ENCODE data around the gene IGSF23.
"Not testable (repeated sequence)": the region's sequence is repeated elsewhere in the genome, so short reads cannot be mapped to it uniquely, and the experiment has no call there.

The IGSF23 gene

GRCh38 chr19:44660081-44660480 lies 46.7 kb downstream of the IGSF23 start:
- H3K9me3 Mint-ChIP-seq, result no peaks in the 10 kb centered on the region
- no peaks in the 10 kb centered on the region for H3K4me1 Mint-ChIP-seq
- H3K4me3 Mint-ChIP-seq, result no peak overlapping the region
- no peaks in the 10 kb centered on the region for H3K36me3 Mint-ChIP-seq
- H3K27ac Mint-ChIP-seq, result no peak overlapping the region
- no peaks in the 10 kb centered on the region for H3K27me3 Mint-ChIP-seq

- no peaks in the 10 kb centered on the region for H3K27me3 Mint-ChIP-seq
- no peaks in the 10 kb centered on the region for H3K4me1 Mint-ChIP-seq
- no peak overlapping the region for H3K4me3 Mint-ChIP-seq
- no peaks in the 10 kb centered on the region for H3K36me3 Mint-ChIP-seq
- no peaks in the 10 kb centered on the region for H3K9me3 Mint-ChIP-seq
- H3K27ac Mint-ChIP-seq, result no peak overlapping the region
Observed at GRCh38 chr19:44661205-44661604, 47.8 kb downstream of the IGSF23 start.

- Mint-ChIP-seq H3K4me3 (no peak overlapping the region), H3K27ac (no peak overlapping the region), H3K36me3 (no peaks in the 10 kb centered on the region), H3K27me3 (no peaks in the 10 kb centered on the region), H3K9me3 (no peaks in the 10 kb centered on the region), H3K4me1 (no peaks in the 10 kb centered on the region)
Observed at GRCh38 chr19:44661904-44662303, 48.5 kb downstream of the IGSF23 start.

- Mint-ChIP-seq H3K4me1 (no peaks in the 10 kb centered on the region), H3K9me3 (no peaks in the 10 kb centered on the region), H3K27me3 (no peaks in the 10 kb centered on the region), H3K27ac (no peak overlapping the region), H3K36me3 (no peaks in the 10 kb centered on the region), H3K4me3 (no peak overlapping the region)
Observed at GRCh38 chr19:44662691-44663385, 49.5 kb downstream of the IGSF23 start.

DNA sequence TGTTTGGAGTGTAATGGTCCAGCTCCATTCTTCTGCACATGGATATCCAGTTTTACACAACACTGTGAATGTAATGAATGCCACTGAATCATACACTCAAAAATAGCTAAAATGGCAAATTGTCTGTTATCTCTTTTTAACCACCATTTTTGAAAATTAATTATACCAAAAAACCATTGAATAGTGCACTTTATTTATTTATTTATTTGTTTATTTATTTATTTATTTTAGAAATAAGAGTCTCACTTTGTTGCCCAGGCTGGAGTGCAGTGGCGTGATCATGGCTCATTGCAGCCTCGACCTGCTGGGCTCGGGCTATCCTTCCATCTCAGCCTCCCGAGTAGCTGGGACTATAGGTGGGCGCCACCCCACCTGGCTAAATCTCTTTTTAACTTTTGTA lies 50.6 kb downstream of the IGSF23 start:
- H3K4me3 Mint-ChIP-seq, result no peak overlapping the region
- H3K27ac Mint-ChIP-seq, result no peak overlapping the region
- no peaks in the 10 kb centered on the region for H3K4me1 Mint-ChIP-seq
- H3K36me3 Mint-ChIP-seq, result no peaks in the 10 kb centered on the region
- H3K27me3 Mint-ChIP-seq, result no peaks in the 10 kb centered on the region
- no peaks in the 10 kb centered on the region for H3K9me3 Mint-ChIP-seq

GRCh38 chr19:44664976-44665375 lies 51.6 kb downstream of the IGSF23 start:
- H3K9me3 Mint-ChIP-seq, result no peaks in the 10 kb centered on the region
- H3K27me3 Mint-ChIP-seq, result no peaks in the 10 kb centered on the region
- no peaks in the 10 kb centered on the region for H3K36me3 Mint-ChIP-seq
- H3K4me3 Mint-ChIP-seq, result no peak overlapping the region
- no peaks in the 10 kb centered on the region for H3K4me1 Mint-ChIP-seq
- no peak overlapping the region for H3K27ac Mint-ChIP-seq

GRCh38 chr19:44666852-44667556 lies 53.6 kb downstream of the IGSF23 start:
- Mint-ChIP-seq H3K27ac (no peak overlapping the region), H3K27me3 (no peaks in the 10 kb centered on the region), H3K36me3 (no peaks in the 10 kb centered on the region), H3K9me3 (no peaks in the 10 kb centered on the region), H3K4me3 (no peak overlapping the region), H3K4me1 (no peaks in the 10 kb centered on the region)

DNA sequence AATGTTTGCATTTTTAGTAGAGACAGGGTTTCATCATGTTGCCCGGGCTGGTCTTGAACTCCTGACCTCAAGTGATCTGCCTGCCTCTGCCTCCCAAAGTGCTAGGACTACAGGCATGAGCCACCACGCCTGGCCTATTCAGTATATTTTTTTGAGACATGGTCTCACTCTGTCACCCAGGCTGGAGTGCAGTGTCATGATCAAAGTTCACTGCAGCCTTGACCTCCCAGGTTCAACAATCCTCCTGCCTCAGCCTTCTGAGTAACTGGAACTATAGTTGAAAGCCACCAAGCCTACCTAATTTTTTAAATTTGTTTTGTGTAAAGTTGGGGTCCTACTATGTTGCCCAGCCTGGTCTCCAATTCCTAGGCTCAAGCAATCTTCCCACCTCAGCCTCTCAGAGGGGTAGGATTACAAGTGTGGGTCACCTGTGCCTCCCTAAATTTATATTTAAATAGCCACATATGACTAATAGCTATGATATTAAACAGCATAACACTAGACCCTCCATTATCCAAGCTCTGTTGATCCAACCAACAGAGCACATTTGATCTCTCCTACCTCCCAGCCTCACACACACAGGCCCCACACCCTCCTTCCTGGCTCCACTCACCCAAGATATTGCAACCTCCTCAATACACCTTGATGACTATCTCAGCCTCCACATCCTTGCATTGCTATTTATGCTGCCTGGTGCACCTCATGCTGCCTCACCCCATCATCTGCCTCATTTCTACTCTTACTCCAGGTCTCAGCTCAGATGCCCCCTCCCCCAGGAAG lies 55.8 kb downstream of the IGSF23 start:
- H3K9me3 Mint-ChIP-seq, result no peaks in the 10 kb centered on the region
- no peak overlapping the region for H3K4me3 Mint-ChIP-seq
- no peaks in the 10 kb centered on the region for H3K4me1 Mint-ChIP-seq
- no peaks in the 10 kb centered on the region for H3K27me3 Mint-ChIP-seq
- no peak overlapping the region for H3K27ac Mint-ChIP-seq
- H3K36me3 Mint-ChIP-seq, result no peaks in the 10 kb centered on the region

- not testable (repeated sequence) for H3K27me3 Mint-ChIP-seq, H3K4me1 Mint-ChIP-seq, H3K27ac Mint-ChIP-seq, H3K4me3 Mint-ChIP-seq, H3K36me3 Mint-ChIP-seq, H3K9me3 Mint-ChIP-seq
Observed at GRCh38 chr19:44670027-44670426, 56.7 kb downstream of the IGSF23 start.

DNA sequence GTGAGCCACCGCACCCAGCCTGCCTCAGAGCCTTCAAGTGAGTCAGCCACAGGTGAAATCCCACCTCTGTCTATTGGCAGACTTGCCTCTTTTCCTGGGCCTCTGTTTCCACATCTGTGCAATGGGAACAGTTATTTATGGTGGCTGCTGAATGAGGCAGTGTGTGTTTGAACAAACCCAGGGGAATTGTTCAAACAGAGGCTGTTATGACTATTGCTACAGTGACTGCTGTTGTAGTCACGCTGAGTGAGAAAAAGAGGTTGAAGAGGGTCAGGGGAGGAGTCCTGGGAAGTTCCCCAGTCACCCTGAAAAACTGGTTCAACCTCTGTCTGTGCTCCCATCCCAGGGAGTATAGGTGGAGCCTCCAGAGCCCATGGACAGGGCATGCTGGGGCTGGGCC lies 58.0 kb downstream of the IGSF23 start, which contains the start of gene CEACAM19:
TSS of gene CEACAM19 (plus strand) at position 83 of the 400 bp plus-strand sequence. CDS start 450 bp downstream, outside the sequence.
- Mint-ChIP-seq H3K27ac (no peak within 1 kb of the TSS), H3K27me3 (no peaks in the 10 kb centered on the region), H3K36me3 (no peaks in the 10 kb centered on the region), H3K9me3 (no peaks in the 10 kb centered on the region), H3K4me3 (no peak within 1 kb of the TSS), H3K4me1 (no peaks in the 10 kb centered on the region)

- Mint-ChIP-seq H3K4me1 (no peaks in the 10 kb centered on the region), H3K27ac (no peak overlapping the region), H3K9me3 (no peaks in the 10 kb centered on the region), H3K36me3 (no peaks in the 10 kb centered on the region), H3K27me3 (no peaks in the 10 kb centered on the region), H3K4me3 (no peak overlapping the region)
Observed at GRCh38 chr19:44672226-44672625, 58.9 kb downstream of the IGSF23 start.

- H3K4me3 Mint-ChIP-seq, result no peak overlapping the region
Observed at GRCh38 chr19:44673510-44673909, 60.1 kb downstream of the IGSF23 start.

GRCh38 chr19:44675521-44675920 lies 62.2 kb downstream of the IGSF23 start:
- H3K4me3 Mint-ChIP-seq, result no peak overlapping the region
- no peaks in the 10 kb centered on the region for H3K27me3 Mint-ChIP-seq
- H3K27ac Mint-ChIP-seq, result no peak overlapping the region
- H3K36me3 Mint-ChIP-seq, result no peaks in the 10 kb centered on the region
- H3K9me3 Mint-ChIP-seq, result no peaks in the 10 kb centered on the region
- no peaks in the 10 kb centered on the region for H3K4me1 Mint-ChIP-seq

More at GRCh38 chr19:44673510-44673909, 60.1 kb downstream of the IGSF23 start:
- Mint-ChIP-seq H3K9me3 (no peaks in the 10 kb centered on the region), H3K4me1 (no peaks in the 10 kb centered on the region), H3K27me3 (no peaks in the 10 kb centered on the region), H3K36me3 (no peaks in the 10 kb centered on the region), H3K27ac (no peak overlapping the region)

DNA sequence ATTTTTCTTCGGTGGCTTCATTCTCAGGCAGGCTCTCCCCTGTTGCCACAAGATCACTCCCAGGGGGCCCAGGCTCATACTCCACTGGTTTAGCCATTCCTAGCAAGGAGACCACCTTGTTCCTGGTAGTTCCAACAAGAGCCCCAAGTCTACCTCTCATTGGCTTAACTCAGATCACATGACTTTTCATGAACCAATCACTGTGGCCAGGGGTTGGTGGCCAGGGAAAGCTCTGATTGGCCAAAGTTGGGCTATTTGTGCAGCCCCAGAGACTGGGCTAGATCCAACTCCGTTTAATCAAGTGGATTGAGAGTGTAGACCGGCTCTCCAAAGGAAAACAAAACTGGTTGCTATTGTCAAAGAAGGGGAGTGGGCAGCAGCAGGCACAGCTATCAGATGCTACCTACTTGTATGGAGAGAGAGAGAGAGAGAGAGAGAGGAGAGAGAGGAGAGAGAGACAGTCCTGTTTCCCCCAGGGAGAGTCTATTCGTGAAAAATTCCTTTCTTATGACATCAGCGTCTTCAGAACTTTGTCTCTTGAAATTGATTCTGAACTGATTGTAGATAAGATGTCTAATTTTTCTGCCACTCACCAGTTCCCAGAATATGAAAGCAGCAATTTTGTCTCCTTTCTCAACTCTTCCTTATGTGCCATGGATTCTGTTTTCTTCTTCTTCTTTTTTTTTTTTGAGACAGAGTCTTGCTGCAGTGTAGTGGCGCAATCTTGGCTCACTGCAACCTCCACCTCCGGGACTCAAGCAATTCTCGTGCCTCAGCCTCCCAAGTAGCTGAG lies 63.9 kb downstream of the IGSF23 start:
- Mint-ChIP-seq H3K4me3 (no peak overlapping the region), H3K27me3 (no peaks in the 10 kb centered on the region), H3K9me3 (no peaks in the 10 kb centered on the region), H3K36me3 (no peaks in the 10 kb centered on the region), H3K27ac (no peak overlapping the region), H3K4me1 (no peaks in the 10 kb centered on the region)

GRCh38 chr19:44680536-44680935 lies 67.2 kb downstream of the IGSF23 start:
- peaks cover 8% of the 10 kb centered on the region for H3K4me1 Mint-ChIP-seq
- no peak overlapping the region for H3K4me3 Mint-ChIP-seq
- no peaks in the 10 kb centered on the region for H3K9me3 Mint-ChIP-seq
- no peak overlapping the region for H3K27ac Mint-ChIP-seq
- H3K36me3 Mint-ChIP-seq, result no peaks in the 10 kb centered on the region
- H3K27me3 Mint-ChIP-seq, result no peaks in the 10 kb centered on the region

Data from activated naive CD4-positive, alpha-beta T cell treated with anti-CD3 and anti-CD28 coated beads, Interleukin-2, amount 50 U/mL, for 24 hours (primary cell).